Stimulated activated CD4-positive, alpha-beta T cell treated with anti-CD3 and anti-CD28 coated beads, Interleukin-12 subunit alpha, Interleukin-12 subunit beta, amount 100 ng/mL, for 48 hours (primary cell): ENCODE data around the gene AP3M1.
A peak's percentile ranks its signal among the peaks of the same experiment; 100 is the strongest.
"Not testable (repeated sequence)": the region's sequence is repeated elsewhere in the genome, so short reads cannot be mapped to it uniquely, and the experiment has no call there.

Experiments
- DNase-seq, 3 donors: peaks; one replicate each; pipeline ENCODE4 v3.0.0-alpha.2; 2020; ENCODE audit warnings: low read depth in 2 of 3, low spot score in 1 of 3

Gene AP3M1

DNA sequence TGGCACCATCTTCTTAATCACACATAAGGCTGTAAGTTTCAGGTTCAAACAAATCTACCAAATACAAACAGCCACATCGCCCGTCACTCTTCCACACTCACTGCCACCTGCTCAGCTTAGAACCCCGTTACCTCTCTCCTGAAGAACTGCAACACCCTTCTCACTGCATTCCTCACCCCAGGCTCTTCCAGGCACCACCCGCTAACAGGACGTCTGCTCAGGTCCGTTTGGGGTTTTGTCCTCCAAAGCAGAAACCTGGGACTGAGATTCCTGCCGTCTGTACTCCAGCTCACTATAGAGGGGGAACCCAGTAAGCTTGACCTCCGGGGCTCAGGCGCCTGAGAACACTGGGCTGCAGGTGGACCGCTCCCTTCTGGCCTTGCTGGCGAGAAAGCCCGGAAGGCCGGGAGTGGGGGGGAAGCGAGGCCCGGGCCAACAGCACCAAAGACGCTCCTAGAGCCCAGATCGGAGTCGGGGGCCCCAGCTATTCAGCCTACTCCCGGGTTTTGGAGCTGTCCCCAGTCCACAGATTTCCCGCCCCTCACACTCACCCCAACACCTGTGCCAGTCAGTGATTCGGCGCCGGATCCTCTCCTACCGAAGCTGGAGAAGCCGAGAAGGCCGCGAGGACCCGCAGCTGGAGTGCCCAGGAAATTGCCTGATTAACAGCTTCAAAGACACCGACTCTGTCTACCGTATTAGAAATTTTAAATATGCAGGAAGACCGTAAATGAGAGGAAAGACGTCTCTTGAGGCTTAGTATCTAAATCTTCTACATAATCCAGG is at the start of gene AP3M1:
AP3M1 (minus strand) TSS at position 625 of the 786 bp plus-strand sequence. CDS start 12,449 bp downstream, outside the sequence.
- DNase-seq: peak in 2 of 3 donors; percentile 65 to 73

DNA sequence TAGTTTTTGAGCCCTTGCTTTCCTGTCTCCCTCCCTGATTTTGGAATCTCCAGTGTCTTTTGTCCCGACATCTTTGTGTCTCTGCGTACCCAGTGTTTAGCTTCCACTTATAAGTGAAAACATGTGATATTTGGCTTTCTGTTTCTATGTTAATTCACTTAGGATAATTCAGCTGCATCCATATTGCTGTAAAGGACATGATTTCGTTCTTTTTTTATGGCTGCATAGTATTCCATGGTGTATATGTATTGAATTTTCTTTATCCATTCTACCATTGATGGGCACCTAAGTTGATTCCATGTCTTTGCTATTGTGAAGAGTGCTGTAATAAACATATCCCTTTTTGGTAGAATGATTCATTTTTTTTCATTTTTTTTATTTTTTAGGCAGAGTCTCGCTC is 48.7 kb upstream of the AP3M1 start:
- DNase-seq: no peak

- DNase-seq: no peak
Observed at GRCh38 chr10:74194999-74195398, 44.4 kb upstream of the AP3M1 start.

- no peak for DNase-seq
Observed at GRCh38 chr10:74194545-74194944, 43.9 kb upstream of the AP3M1 start.

DNA sequence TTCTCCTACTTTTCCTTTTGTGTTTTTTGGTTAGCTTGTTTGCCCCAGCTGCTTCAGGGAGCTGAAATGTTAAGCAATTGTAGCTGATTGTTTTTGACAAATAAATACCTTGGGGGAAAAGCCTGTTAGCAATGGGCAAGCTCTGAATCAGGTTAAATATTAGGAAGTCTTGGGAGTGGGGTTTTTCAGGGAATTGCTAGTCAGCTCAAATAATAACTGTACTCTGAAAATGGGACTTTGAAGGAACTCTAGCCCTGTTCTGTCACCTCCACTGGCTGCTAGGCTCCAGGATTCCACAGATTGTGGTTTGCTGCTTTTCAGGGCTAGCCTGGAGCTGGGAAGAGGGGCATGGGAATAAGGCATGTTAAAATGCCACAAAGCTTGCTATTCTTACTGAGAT is 39.9 kb upstream of the AP3M1 start:
- DNase-seq: no peak

DNA sequence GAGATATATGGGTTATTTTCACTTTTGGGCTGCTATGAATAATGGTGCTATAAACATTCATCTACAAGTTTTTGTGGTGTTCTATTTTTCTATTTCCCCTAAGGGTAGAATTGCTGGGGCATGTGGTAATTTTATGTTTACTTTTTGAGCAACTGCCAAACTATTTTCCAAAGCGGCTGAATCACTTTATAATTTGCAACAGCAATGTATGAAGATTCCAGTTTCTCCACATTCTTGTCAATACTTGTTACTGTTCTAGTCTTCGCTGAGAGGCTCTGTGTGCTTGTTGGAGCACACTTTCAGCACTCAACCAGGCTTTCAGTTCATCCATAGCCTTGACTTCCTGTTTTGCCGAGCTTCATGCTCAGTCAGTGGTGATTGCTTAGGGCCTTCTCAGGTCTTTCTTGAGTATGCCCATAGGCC is 39.4 kb upstream of the AP3M1 start:
- no peak for DNase-seq

- DNase-seq: not testable (repeated sequence)
Observed at GRCh38 chr10:74188617-74189016, 38.0 kb upstream of the AP3M1 start.

- DNase-seq: no peak
Observed at GRCh38 chr10:74187237-74187636, 36.6 kb upstream of the AP3M1 start.

- no peak for DNase-seq
Observed at GRCh38 chr10:74186678-74187077, 36.0 kb upstream of the AP3M1 start.

- DNase-seq: no peak
Observed at GRCh38 chr10:74179111-74179710, 28.6 kb upstream of the AP3M1 start.

DNA sequence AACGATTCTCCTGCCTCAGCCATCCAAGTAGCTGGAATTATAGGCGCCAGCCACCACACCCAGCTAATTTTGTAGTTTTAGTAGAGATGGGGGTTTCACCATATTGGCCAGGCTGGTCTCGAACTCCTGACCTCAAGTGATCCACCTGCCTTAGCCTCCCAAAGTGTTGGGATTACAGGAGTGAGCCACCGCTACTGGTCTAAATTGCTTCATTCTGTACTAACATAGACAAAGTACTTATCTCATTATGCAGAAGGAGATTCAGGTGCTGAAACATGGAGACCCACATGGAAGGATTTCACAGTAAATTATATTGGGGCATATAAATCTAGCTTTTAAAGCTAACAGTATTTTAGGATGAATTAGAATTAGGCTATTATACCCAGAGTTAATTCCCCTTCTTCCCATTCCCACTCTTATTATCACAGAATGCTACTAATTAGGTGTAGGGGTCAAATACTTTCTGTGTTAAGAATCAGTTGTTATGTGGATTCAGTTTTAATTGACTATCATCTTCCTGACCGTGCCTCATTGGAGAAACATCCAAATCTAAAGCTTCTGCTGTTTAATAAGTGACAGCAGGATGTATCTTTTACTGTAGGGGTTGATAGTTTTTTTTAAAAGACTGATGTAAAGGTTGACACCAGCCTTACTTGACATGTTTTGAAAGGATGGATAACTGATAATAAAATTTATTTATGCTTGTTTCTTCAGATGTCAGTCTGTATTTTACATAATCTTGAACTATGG is 27.6 kb upstream of the AP3M1 start:
- DNase-seq: no peak

DNA sequence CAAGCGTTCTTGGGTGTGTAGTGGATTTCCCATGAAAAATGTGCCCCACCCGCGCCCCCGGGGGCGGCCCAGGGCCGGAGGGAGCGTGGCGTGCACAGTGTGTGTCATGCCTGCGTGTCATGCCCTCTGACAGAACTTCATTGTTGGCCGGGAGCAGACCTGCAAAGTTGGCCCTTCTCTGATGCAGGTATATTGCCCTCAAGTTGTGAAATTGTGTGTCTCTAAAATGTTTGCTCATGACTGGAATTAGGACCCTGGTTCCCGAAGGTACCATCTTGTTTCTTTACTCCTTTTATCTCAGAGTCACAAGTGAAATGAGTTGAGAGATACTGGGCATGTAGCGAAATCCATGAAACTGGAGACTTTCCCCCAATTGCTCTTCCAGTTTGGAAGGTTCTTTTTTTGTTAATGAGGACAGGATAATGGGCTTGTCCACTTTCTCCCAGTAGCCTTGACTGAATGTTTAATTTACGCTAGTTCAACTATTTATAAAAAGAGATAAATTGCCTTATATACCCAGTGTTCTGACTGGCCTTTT is 26.6 kb upstream of the AP3M1 start:
- DNase-seq: peak in 2 of 3 donors; percentile 26 to 35

- DNase-seq: peak; percentile 88 to 97 (median 96)
Observed at GRCh38 chr10:74176380-74177139, 25.9 kb upstream of the AP3M1 start.

DNA sequence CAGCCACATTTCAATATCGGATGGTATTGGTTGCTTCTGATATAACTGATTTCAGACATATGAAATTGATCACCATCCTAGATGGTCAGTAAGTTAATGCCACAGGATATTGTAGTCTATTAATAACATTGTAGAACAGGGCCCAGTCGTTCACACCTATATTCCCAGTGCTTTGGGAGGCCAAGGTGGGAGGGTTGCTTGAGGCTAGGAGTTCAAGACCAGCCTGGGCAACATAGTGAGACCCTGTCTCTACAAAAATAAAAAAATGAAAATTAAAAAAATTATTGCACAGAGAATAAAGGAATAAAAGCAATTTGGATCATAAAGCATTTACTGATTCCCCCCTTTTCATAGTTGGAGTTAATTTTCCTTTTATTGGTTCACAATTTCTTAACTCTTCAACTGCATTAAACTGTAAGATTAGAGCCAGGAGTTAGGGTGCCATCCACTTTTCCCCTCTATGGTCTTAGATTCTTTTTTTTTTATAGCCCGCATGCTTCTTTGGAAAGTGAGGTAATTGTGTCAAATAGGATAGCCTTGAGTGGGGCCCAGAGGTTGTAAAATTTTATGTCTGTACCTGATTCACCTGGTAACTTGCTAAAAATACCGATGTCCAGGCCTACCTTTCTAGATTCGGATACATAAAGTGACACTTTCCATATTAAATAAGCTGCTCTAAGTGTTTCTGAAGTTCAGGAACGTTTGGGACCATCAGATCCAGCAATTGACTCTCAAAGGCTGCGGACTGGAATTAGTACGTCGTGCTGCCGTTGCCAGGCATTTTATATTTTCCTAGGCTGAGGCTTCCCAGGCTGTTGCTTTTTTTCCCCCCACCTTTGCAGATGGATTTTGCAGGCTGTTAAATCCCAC is 25.1 kb upstream of the AP3M1 start:
- no peak for DNase-seq

DNA sequence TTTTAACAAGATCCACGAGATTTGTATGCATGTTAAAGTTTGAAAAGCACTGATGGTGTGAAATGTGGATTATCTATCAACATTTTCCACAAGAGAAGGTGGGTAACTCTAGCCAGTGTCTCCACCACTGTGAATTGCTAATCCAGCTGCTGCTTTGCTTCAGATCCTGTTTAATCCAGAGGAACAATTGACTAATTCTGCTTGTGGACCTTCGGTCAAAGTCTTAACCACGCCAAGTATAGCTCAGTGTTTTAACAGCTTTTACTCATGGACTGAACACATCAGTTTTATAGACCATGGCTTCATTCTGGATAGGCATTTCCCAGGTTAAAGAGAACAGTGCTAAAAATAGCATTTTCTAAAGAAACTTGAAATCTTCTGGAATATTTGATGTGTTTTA is 23.9 kb upstream of the AP3M1 start:
- DNase-seq: no peak

- no peak for DNase-seq
Observed at GRCh38 chr10:74171625-74172024, 21.0 kb upstream of the AP3M1 start.

DNA sequence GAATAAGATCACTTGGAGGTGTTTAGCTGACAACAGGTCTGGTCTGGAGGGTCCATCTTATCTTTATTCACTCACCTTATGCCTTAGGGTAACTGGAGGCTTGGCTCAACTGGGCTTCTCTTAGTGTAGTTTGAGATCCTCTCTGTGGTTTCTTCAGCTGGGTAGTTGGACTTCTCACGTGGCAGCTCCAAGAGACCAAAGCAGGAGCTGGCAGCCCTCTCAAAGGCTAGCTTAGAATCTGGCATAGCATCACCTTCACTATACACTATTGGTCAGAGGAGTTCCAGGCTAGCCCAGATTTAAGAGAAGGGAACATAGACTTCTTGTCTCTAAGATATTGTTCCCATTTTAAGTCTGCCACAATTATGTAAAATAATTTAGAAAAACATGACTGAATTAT is 16.8 kb upstream of the AP3M1 start:
- DNase-seq: no peak

DNA sequence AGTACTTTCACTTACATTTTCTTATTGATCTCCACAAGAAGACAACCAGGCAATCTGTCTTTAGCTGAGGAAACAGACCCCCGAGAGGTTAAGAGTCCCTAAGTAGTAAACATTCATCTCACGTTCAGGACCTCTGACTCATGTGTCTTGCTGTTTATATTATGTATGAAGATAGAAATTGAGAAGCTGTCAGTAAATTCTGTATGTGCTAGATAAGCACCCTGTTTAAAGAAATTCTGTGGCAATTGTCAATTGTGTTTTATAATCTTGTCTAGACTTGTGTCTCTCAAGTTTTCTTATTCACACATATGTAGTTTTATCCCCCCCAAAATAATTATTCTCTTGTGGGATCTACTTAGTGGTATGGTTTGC is 14.9 kb upstream of the AP3M1 start:
- no peak for DNase-seq

GRCh38 chr10:74164716-74165529 is 14.3 kb upstream of the AP3M1 start:
- no peak for DNase-seq
